Fibroblast of the aortic adventitia (primary cell): ENCODE results near the gene RPS6KA5. TPM values are rescaled to one million over a fixed set of nuclear protein-coding genes. Genes with fewer than 3 reads are reported as not detected.
A peak's percentile ranks its signal among the peaks of the same experiment; 100 is the strongest.
"Not testable (repeated sequence)": the region's sequence is repeated elsewhere in the genome, so short reads cannot be mapped to it uniquely, and the experiment has no call there.

Experiments
- DNase-seq: peaks from one replicate; pipeline ENCODE4 v3.0.0-alpha.2; 2010; ENCODE audit warnings: low read depth
- H3K4me3 ChIP-seq: 2 replicates; pipeline ENCODE4 v1.5.1; 2011; ENCODE audit warnings: low read depth, mild to moderate bottlenecking, control low read depth, low read length, moderate library complexity
- CTCF ChIP-seq: IDR thresholded peaks from 2 replicates; pipeline ENCODE4 v1.5.1; 2011; ENCODE audit warnings: mild to moderate bottlenecking, low read length, control low read depth, inconsistent platforms; ENCODE audit not compliant: insufficient read depth
- total RNA-seq: library from RNA; depleted of rRNA; stranded (reverse); fragments of >200 nt; gene quantifications from 2 replicates; pipeline ENCODE4 v1.2.3, GENCODE V29; 2012; ENCODE audit warnings: low replicate concordance

The RPS6KA5 gene
- total RNA-seq, 1 donor = 5.0 TPM

GRCh38 chr14:91046488-91047072, 13.9 kb downstream of the RPS6KA5 start:
- DNase-seq = no peak
- no peak for TF ChIP-seq CTCF
- no peak overlapping the region for H3K4me3 ChIP-seq

GRCh38 chr14:91041450-91041849, 19.0 kb downstream of the RPS6KA5 start:
- TF ChIP-seq CTCF = no peak
- no peak for DNase-seq
- H3K4me3 ChIP-seq = no peak overlapping the region

- no peak for DNase-seq
- no peak for TF ChIP-seq CTCF
- no peak overlapping the region for H3K4me3 ChIP-seq
Measured at GRCh38 chr14:91040545-91040944, 19.9 kb downstream of the RPS6KA5 start.

DNA sequence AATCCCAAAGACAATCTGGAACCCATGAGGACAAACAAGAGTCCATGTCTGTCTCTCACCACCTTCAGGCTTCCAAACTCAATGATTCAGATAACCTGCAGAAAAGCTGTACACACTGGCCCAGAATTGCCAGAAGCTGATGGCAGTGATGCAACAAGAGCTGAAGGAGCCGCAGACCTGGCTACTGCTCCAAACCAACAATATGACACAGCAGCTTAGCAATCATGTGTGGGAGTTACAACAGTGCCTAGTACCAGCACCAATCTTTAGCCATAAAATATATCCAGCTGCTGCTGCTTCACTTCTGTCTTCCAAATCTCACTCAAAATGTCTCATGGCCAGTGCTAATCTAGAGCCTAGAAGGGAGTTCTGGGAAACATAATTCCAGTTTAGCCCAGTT, 22.0 kb downstream of the RPS6KA5 start:
- peak; percentile 87 for DNase-seq
- no peak for TF ChIP-seq CTCF
- H3K4me3 ChIP-seq = no peak overlapping the region

- TF ChIP-seq CTCF = no peak
- no peak for DNase-seq
- no peak overlapping the region for H3K4me3 ChIP-seq
Measured at GRCh38 chr14:91036741-91037469, 23.5 kb downstream of the RPS6KA5 start.

- no peak for TF ChIP-seq CTCF
- H3K4me3 ChIP-seq = no peak overlapping the region
- no peak for DNase-seq
Measured at GRCh38 chr14:91035855-91036254, 24.6 kb downstream of the RPS6KA5 start.

DNA sequence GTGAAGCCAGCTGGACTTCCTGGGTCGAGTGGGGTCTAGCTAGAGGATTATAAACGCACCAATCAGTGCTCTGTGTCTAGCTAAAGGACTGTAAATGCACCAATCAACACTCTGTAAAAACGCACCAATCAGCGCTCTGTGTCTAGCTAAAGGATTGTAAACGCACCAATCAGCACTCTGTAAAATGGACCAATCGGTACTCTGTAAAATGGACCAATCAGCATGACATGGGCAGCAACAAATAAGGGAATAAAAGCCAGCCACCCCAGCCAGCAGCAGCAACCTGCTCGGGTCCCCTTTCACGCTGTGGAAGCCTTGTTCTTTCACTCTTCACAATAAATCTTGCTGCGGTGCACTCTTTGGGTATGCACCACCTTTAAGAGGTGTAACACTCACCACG, 26.1 kb downstream of the RPS6KA5 start:
- DNase-seq, H3K4me3 ChIP-seq: not testable (repeated sequence)
